ENCODE data around the gene DACH1.

DACH1 gene

GRCh38 chr13:71483733-71484132, 383.3 kb downstream of the DACH1 start:
- no peak for TF ChIP-seq CTCF (conservative IDR thresholded peaks at IDR 0.05; ENCODE audit: low read depth, low read length)
- DNase-seq (ENCODE audit: low read depth) = no peak
- no peak overlapping the region for H3K4me3 ChIP-seq (ENCODE audit: low read depth, low read length)

DNA sequence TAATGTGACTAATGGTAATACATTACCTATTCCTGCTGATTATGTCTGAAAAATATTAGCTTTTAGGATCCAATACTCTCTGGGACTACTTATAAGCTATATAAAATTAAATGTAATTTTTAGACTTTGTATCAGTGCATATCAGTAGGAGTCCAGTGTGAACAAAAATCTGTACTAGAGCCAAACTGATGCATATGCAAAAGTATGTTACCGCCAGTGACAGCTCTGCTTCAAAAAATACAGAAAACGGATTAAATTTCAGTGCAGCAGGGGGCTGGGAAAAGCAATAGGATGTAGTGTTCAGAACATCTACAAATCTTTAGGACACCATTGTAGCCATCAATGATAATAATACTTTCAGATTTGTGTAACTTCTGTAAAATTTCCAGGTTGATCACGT, 385.5 kb downstream of the DACH1 start:
- no peak for TF ChIP-seq CTCF (conservative IDR thresholded peaks at IDR 0.05; ENCODE audit: low read depth, low read length)
- DNase-seq (ENCODE audit: low read depth) = peak; percentile 24

DNA sequence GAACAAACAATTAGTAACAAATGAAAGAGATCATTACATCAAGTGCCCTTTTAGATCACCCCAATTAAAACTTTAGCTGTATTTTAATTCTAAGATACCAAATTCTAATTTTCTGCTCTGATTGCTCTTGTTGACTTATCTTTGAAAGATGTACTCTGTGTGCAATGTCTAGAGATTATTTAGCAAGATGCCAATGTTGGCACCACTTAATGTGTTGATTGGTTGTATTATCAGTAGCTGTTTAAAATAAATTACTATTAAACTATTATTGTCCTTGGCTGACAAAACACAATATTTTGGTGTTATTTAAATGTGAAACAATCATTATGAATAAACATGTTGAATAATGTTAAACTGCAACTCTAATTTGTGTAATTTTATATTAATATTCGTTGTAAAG, 386.0 kb downstream of the DACH1 start:
- TF ChIP-seq CTCF (conservative IDR thresholded peaks at IDR 0.05; ENCODE audit: low read depth, low read length) = no peak
- no peak overlapping the region for H3K4me3 ChIP-seq (ENCODE audit: low read depth, low read length)
- no peak for DNase-seq (ENCODE audit: low read depth)

More for the DNA sequence above, 385.5 kb downstream of the DACH1 start:
- H3K4me3 ChIP-seq (ENCODE audit: low read depth, low read length) = no peak overlapping the region

DNA sequence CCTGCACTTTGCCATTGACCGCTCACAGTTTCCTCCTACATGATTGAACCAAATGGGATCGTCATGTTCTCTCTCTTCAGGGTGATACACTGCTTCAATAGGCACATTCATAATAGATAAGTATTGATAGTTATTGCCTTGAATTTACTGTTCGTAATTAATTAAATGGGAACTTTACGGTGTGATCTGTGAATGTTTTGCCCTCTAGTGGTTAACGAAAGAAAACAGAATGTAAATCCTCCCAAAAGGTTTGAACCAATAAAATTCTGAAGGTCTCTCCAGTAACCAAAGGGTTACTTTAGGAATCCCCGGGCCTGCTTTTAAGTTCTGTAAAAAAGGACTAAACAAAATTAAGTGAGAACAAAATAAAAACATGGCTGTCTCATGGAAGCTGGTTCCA, 389.3 kb downstream of the DACH1 start:
- TF ChIP-seq CTCF (conservative IDR thresholded peaks at IDR 0.05; ENCODE audit: low read depth, low read length) = peak; percentile 56
- peak; percentile 23 for DNase-seq (ENCODE audit: low read depth)
- no peak overlapping the region for H3K4me3 ChIP-seq (ENCODE audit: low read depth, low read length)

DNA sequence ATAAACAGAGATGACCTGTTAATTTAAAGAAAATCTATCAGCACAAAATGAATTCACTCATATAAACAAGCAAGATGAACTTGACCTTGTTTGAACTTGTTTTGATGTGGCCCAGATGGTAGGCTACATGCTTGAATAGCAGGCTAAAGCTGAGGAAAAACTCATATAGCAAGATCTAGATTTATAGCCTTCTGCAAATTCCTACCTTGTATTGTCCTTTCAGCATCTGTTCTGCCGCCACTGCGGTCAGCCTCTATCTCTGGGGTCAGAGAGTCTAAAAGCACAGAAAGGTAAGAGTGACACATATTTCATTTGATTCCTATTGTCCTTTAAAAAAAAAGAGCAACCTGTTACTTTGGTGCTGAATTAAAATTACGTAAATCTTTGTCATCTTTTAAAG, 392.1 kb downstream of the DACH1 start:
- TF ChIP-seq CTCF (conservative IDR thresholded peaks at IDR 0.05; ENCODE audit: low read depth, low read length) = no peak
- no peak overlapping the region for H3K4me3 ChIP-seq (ENCODE audit: low read depth, low read length)
- no peak for DNase-seq (ENCODE audit: low read depth)

- no peak for TF ChIP-seq CTCF (conservative IDR thresholded peaks at IDR 0.05; ENCODE audit: low read depth, low read length)
- no peak for DNase-seq (ENCODE audit: low read depth)
- no peak overlapping the region for H3K4me3 ChIP-seq (ENCODE audit: low read depth, low read length)
These were observed 397.4 kb downstream of the DACH1 start for GRCh38 chr13:71469626-71470025.

GRCh38 chr13:71464686-71465085, 402.3 kb downstream of the DACH1 start:
- no peak overlapping the region for H3K4me3 ChIP-seq (ENCODE audit: low read depth, low read length)

More at GRCh38 chr13:71464686-71465085, 402.3 kb downstream of the DACH1 start:
- DNase-seq (ENCODE audit: low read depth) = no peak
- TF ChIP-seq CTCF (conservative IDR thresholded peaks at IDR 0.05; ENCODE audit: low read depth, low read length) = no peak
